ENCODE results near the gene MAML1.
"Not testable (repeated sequence)": the region's sequence is repeated elsewhere in the genome, so short reads cannot be mapped to it uniquely, and the experiment has no call there.

MAML1 gene

GRCh38 chr5:179732412-179732917 lies at the start of gene MAML1:
MAML1 (plus strand) TSS chr5:179732822; CDS start chr5:179733113, 291 bp downstream.
- peak; percentile 95 for DNase-seq (ENCODE audit: low read depth)

- DNase-seq (ENCODE audit: low read depth): not testable (repeated sequence)
Observed at GRCh38 chr5:179689212-179689611, 43.4 kb upstream of the MAML1 start.

GRCh38 chr5:179694561-179694960 lies 38.1 kb upstream of the MAML1 start:
- DNase-seq (ENCODE audit: low read depth): no peak

GRCh38 chr5:179696603-179697002 lies 36.0 kb upstream of the MAML1 start:
- DNase-seq (ENCODE audit: low read depth): no peak

- DNase-seq (ENCODE audit: low read depth): no peak
Observed at GRCh38 chr5:179697108-179697507, 35.5 kb upstream of the MAML1 start.

- DNase-seq (ENCODE audit: low read depth): not testable (repeated sequence)
Observed at GRCh38 chr5:179697543-179697942, 35.1 kb upstream of the MAML1 start.

- peak; percentile 84 for DNase-seq (ENCODE audit: low read depth)
Observed at GRCh38 chr5:179697993-179698934, 34.4 kb upstream of the MAML1 start.

- DNase-seq (ENCODE audit: low read depth): no peak
Observed at GRCh38 chr5:179698935-179699615, 33.5 kb upstream of the MAML1 start, which contains the start of gene CANX. CANX (plus strand) TSS chr5:179698967; CDS start chr5:179705682, 6,715 bp downstream.

- DNase-seq (ENCODE audit: low read depth): no peak
Observed at GRCh38 chr5:179699616-179700237, 32.9 kb upstream of the MAML1 start.

GRCh38 chr5:179700401-179700918 lies 32.2 kb upstream of the MAML1 start:
- DNase-seq (ENCODE audit: low read depth): no peak

- DNase-seq (ENCODE audit: low read depth): no peak
Observed at GRCh38 chr5:179716286-179716685, 16.3 kb upstream of the MAML1 start.

GRCh38 chr5:179720222-179720621 lies 12.4 kb upstream of the MAML1 start:
- no peak for DNase-seq (ENCODE audit: low read depth)

GRCh38 chr5:179724163-179724562 lies 8.5 kb upstream of the MAML1 start:
- no peak for DNase-seq (ENCODE audit: low read depth)

- no peak for DNase-seq (ENCODE audit: low read depth)
Observed at GRCh38 chr5:179727106-179727505, 5.5 kb upstream of the MAML1 start.

GRCh38 chr5:179729303-179729702 lies 3.3 kb upstream of the MAML1 start:
- no peak for DNase-seq (ENCODE audit: low read depth)

- DNase-seq (ENCODE audit: low read depth): no peak
Observed at GRCh38 chr5:179729727-179730126, 2.9 kb upstream of the MAML1 start.

- DNase-seq (ENCODE audit: low read depth): no peak
Observed at GRCh38 chr5:179730356-179730755, 2.3 kb upstream of the MAML1 start.

GRCh38 chr5:179730852-179731251 lies 1.8 kb upstream of the MAML1 start:
- DNase-seq (ENCODE audit: low read depth): no peak

- peak; percentile 22 for DNase-seq (ENCODE audit: low read depth)
Observed at GRCh38 chr5:179731791-179732411, 721 bp upstream of the MAML1 start.

GRCh38 chr5:179732918-179733771 lies 523 bp downstream of the MAML1 start:
- DNase-seq (ENCODE audit: low read depth): peak; percentile 15

GRCh38 chr5:179733772-179734126 lies 1.1 kb downstream of the MAML1 start:
- DNase-seq (ENCODE audit: low read depth): no peak

All from HS-27A (cell line).